DMS53 treated with DMSO at 0.1 percent for 48 hours (cell line): ENCODE measurements around the gene CAMK1G.

Source experiments
- DNase-seq: peaks from one replicate; lab custom pipeline; 2025; ENCODE audit not compliant: unreplicated experiment; lab: John Stamatoyannopoulos, UW

CAMK1G gene

DNA sequence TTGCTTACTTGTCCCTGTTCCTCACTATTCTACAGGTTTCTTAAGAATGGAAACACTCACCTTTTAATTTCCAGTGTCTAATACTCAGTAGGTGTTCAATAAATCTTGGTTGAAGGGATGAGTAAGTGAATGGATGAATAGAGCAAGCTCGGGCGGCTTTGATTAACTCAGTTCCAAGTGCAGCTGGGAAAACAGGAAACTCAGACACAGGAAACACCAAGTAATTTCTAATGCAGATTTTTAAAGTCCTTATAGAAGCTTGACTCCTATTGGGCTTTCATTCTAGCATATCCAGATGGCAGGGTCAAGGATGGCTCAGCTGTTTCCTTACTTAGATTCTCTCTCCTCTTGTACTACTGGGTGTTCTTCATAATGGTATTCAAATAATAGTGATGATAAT is 14.0 kb downstream of the CAMK1G start:
- DNase-seq = no peak

DNA sequence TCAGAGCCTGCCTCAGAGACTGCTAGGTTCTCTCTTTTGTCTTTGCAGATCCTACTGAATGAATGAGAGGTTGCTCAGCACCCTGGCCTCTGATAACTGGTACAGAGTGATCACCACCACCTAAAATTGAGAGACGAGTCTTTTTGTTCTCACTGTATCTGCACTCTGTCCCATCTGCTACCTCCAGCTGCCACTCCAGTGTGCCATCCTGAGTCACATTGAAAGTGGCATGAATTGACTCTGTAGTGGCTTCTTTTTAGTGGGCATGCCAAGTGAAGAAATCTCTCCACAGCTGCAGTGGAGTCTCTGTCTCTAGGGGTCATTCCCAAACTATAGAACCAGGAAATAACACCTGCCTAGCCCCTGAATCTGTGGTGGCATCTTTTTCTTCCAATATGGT is 14.7 kb downstream of the CAMK1G start:
- DNase-seq = no peak

DNA sequence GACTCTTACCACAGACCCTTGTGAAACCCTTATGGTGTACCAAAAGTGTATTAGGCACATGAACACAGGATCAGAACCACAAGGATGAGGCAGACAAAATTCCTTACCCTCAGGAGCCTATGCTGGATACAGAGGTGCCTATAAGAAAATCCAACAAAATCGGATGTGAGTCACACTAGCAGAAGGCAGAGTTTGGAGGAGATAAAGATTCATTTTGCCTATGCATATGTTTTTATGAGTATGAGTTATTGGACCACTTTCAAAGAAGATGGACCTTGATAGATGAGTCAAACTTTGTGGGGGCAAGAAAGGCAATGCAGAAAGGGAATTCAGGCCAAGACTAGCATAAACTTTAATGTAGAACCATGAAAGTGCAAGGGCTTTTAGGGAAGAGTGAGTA is 17.0 kb downstream of the CAMK1G start:
- DNase-seq = no peak

DNA sequence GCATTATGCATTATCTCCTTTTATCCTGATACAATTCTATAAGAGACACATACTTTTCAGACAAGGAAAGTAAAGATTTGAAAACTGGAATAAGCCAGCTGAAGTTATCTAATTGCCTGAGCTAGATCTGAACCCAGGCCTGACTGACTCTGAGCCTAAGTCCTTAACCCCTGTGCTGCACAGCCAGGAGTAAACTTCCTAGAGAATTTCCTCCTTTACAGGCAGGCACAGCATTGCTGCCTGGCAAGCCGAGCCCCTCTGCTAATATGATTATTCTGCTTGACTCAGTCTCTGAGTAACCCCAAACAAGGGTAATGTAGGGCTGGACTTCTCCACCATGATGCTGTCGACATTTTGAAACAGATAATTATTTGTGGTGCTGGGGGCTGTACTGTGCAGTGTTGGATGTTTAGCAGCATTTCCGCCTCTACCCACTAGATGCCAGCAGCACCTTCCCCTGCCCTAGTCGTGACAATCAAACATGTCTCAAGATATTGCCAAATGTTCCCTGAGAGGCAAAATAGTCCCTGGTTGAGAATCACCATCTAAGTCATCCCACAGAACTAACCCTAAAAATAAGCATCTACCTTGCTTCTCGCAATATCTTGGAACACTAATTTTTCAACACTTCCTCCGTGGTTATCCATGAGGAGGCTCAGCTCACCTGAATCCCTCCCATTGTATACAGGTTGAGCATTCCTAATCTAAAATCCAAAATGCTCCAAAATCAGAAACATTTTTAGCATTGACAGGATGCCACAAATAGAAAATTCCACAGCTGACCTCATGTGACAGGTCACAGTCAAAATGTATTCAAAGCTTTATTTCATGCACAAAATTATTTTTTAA is 18.5 kb downstream of the CAMK1G start:
- DNase-seq = peak; percentile 34

DNA sequence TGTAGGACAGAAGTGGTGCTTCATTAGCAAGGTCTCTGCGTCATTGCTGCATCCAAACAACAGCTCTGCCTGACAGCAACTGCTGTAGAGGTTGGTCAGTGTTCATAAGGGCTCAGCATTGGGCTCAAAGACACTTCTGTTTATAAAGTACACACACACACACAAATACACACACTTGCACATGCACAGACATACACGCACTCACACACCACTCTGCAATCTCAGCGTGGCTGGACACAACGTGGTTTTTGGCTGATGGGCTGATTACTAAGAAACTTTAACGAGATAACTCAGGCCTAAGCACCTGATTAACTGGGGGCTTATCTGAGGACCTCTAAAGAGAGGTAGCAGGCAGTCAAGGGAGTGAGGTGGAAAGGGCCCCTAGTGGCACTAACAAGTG is 20.4 kb downstream of the CAMK1G start:
- no peak for DNase-seq

DNA sequence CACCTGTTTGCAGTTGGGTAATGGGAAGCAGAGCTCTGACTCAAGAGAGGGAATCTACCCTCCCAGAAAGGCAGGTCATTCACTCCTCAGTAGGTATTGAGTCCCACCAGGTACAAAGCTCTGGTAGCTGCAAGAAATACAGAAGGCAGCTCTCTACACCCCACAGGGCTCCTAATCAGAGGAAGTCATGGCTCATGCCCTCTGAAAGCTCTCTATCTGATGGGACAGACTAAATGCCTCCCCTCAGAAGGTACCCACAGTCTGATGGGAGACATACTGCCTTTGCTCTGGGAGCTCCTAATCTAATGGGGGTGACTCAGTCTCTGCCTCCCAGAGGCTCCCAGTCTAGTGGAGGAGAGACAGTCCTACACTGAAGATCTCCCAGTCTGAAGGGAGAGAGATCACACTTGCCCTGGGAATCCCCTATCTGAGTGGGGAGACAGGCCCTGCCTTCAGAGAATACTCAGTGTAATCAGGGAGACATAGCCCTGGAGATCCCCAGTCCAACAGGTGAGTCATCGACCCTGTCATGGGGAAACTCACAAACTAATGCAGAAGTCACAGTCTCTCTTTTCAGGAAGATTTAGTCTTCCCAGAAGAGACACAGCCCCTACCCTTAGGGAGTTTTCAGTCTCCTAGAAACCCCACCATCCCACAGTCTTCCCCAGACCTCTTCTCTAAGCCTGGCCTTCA is 23.7 kb downstream of the CAMK1G start:
- no peak for DNase-seq

DNA sequence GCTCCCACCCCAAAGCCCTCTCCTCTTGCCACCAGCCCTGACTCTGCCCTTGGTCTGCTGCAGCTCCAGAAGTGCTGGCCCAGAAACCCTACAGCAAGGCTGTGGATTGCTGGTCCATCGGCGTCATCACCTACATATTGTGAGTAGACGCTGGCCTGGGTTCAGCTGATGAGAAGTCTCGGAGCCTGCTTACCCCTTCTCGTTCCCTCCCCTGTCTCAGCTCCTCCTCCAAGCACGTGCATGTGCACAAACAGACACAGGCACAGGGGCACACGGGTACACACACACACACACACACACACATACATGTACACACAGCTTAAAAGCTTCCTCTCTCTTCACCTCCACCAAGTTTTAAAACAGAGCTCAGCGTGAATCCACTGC is 24.3 kb downstream of the CAMK1G start:
- no peak for DNase-seq

DNA sequence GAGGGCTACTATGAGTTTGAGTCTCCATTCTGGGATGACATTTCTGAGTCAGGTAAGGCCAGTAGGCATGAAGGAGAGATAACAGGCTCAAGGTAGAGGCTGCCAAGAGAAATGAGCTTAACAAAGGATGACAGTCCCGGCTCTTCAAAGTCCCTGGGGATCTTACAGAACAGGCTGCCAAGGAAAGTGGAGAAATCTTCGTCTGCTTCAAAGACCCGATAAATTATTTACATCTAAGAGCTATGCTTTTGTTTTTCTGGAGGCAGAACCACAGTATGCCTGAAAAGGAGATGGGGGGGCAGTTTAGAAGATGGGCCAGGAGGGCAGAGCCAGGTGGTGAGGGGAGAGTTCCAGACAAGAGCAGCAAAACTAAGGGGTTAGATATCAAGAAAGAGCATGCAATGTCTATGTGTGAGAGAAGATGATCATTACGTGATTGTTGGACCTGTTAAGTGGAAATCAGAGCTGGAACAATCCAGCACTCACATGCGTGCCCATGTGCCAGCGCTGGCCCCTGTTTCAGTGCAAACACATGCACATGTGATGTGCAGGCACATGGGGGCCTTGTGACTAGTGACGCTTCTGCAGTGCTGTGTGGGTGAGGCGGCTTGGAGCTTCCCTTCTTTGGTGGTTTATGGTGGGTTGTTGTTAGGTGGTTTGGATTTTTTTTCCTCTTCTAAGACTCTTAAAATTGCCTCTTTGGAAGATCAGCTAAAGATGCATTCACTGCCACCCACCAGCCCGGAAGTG is 25.7 kb downstream of the CAMK1G start:
- DNase-seq = no peak

DNA sequence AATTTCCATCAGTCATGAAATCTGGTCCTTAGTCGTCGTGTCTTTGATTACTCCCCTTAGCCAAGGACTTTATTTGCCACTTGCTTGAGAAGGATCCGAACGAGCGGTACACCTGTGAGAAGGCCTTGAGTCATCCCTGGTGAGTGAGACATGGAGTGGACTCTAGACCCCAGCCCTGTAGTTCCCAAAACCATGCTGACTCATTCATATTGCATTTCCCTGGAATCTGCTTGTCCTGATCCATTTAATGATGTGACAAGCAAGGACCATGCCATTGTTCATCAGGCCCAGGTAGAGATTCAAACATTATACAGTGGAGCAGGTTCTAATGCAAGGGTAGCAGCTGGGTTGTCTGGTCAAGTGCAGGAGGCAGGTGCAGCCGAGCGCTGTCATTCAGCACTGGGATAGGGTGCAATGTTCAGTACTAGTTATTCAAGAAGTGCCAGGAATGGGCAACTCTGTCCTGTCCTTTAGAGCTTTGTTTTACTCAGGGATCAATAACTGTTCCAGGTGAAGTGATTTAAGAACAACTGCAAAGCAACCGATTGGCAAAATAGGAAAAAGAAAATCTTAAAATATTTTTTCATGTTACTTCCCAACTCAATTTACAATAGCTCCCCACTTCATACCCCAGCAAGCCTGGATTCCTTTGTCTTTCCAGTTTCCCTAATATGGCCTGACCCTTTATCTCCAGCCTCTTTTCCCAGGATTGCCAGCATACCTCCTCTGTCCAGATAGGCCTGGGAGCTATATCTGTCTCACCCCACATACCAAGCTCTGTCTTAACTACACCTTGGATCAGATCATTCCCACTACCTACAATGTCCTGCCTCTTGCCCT is 26.5 kb downstream of the CAMK1G start:
- DNase-seq = no peak

DNA sequence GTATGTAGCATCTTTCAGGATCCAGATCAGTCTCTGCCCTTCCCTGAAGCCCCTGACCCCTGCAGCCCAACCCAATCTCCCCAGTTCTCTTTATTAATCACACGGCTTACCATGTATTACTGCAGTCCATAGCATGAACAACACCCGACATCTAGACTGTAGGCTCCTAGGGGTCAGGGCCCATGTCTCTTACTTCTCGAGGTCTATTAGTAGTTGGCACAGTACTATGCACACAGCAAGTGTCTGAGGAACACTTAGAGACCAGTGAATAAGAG is 27.1 kb downstream of the CAMK1G start:
- no peak for DNase-seq

DNA sequence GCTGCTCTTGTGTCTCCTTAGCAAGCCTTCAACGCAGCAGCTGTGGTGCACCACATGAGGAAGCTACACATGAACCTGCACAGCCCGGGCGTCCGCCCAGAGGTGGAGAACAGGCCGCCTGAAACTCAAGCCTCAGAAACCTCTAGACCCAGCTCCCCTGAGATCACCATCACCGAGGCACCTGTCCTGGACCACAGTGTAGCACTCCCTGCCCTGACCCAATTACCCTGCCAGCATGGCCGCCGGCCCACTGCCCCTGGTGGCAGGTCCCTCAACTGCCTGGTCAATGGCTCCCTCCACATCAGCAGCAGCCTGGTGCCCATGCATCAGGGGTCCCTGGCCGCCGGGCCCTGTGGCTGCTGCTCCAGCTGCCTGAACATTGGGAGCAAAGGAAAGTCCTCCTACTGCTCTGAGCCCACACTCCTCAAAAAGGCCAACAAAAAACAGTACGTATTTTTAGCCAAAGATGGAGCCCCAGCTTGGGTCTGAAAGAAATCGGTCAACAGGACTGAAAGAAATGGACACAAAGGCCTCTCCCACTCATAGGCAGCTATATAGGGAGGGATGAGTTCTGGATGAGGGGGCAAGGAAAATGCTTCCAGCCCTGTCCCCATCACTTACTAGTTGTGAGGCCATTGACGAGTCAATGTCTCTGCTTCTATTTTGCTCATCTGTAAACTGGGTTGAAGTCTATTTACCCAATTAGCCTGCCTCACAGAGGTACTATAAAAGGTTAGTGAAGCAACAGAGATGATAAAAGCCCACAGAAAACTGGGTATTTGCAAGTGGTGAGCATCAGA is 28.5 kb downstream of the CAMK1G start:
- no peak for DNase-seq

DNA sequence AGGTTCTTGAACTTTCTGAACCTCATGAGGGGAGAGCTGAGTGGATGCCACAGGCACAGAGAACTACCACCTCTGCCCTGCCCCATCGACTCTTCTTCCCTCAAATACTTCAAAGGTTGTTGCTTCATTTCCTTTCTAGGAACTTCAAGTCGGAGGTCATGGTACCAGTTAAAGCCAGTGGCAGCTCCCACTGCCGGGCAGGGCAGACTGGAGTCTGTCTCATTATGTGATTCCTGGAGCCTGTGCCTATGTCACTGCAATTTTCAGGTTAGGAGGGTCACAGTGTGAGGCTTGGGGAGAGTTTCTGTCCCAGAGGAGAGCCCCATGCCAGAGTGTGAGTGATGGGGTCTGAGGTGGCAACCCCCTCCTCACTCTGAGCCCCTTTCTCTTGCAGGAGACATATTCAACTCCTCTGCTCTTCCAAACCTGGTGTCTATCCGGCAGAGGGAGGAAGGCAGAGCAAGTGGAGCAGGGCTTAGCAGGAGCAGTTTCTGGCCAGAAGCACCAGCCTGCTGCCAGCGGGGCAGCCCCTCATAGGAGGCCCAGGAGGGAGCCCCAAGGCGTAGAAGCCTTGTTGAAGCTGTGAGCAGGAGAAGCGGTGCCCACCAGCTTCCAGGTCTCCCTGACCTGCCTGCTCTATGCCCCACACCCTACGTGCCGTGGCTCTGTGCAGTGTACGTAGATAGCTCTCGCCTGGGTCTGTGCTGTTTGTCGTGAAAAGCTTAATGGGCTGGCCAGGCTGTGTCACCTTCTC is 29.3 kb downstream of the CAMK1G start:
- no peak for DNase-seq

DNA sequence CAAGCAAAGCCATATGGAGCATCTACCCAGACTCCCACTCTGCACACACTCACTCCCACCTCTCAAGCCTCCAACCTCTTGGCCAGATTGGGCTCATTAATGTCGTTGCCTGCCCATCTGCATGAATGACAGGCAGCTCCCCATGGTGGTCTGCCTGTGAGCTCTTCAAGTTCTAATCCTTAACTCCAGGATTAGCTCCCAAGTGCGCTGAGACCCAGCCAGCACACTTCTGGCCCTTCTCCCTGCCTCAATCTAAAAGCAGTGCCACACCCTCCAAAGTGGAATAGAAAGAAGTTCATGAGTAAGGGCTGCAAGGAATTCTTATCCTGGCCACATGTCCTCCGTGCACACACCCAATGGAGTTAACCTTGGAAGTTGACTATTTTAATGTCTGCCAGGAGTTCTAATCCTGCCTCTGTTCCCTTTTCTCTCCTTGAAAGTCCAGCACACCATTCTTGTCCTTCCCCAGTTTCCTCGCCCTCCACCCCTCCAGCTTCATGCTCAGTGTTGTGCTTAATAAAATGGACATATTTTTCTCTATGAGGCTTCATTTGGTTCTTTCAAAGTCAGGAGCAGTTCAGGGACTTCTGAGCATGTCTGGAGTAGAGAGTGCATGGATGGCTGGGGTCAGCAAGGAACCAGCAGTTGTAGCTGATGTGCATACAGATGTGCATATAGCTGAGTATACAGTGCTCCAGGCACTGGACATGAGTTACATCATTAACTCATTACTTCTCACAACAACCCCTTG is 30.1 kb downstream of the CAMK1G start:
- DNase-seq = no peak

DNA sequence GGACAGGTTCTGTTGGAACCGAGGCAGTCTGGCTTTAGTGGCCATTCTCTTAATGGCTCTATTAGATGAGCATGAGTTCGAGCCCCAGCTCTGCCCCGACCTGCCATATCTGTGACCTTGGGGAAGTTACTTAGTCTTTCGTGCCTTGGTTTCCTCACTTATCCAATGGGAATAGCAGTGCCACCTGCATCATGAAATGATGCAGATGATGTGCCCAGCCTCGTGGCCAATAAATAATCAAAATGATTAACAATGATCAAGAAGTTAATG is 30.6 kb downstream of the CAMK1G start:
- no peak for DNase-seq

DNA sequence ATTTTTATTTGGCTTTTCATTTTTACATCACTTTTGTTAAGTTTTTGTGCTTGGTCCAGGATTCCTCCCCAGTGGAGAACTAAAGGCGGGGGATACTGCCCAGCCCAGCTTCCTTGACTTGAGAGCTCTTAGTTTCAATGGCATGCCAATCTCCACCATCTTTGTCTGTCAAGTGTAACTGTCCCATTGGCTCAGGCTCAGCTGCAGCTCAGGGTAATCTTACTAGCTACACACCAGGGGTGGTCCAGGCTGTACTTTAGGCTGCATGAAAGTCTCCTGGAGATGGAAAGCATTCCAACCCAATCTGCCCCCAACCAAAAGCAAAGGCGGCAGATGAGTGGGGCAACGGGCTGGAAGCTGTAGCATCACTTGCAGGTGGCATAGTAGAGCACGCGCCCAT is 31.4 kb downstream of the CAMK1G start:
- DNase-seq = no peak

DNA sequence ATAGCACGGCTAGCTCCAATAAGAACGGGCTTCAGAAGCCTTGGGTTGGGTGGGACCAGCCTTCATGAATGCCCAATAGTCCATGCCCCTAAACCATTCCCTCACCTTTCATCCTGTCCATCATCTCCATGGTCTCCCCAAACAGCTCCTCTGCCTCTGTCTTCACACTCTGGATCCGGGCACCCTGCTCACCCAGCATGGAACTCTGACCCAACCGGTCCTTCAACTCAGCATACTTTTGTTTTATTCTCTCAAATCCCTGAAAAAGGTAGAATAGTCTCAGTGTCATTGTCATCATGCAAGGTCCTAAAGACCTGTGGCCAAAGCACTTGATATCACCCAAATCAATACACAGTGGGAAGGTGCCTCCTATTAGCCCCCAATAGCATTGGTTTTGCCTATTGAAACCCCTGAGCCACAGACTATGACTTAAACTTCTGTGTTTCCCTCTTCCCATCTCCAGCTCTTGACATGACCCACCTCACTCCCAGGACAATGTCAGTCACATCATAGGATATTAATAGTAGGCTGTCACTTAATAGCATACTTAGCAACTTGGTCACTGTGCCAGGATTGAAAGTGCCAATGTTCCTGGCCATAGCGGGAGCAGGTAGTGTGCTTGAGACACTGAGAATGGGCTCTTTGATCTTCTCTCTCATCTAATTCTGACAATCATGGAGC is 33.0 kb downstream of the CAMK1G start:
- DNase-seq = no peak

DNA sequence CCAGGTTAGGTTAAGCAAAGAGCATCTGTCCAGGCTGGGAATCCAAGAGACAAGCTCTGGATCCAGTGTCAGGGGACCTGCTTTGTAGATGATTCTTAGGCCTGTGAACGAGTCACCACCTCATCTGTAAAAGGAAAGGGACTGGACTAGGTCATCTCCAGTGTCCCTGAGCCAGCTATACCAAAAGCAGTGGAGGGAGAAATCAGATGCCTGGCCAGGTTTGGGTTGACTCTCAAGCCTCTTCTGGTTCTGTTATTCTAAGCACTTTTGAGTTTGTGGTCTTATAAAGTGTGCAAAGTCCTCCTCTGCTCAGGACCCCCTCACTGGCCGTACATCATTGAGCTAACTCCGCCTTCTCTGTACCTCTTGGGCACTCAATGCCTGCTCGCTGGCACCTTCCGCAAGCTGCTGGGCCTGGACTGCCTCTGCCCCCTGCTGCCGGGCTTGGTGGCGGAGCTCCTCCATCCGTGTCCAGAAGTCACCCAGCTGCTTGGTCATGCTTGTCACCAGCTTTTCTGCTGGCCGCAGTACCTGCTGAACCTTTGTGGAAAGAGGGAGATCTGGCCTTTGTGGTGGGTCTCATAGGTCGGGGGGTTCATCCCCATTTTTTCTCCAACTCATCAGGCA is 33.6 kb downstream of the CAMK1G start:
- no peak for DNase-seq

DNA sequence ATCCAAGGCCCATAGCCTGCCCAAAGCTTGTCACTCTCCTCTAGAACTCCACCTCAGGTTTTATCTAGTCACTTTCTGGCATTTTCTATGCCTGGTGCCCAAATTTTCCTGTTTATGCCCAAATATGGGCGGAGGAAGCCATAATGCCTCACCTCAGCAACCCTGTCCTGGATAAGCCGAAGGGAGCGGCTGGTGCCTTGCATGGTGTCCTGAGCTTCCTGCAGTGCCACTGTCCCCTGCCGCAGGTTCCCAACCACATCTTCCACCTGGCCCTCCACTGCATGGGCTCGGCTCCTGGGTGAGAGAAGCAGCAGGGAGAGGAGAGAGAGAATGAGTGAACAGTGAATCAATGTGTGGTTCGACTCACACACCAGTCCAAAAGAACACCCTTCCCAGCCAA is 34.2 kb downstream of the CAMK1G start:
- no peak for DNase-seq
